Activated effector memory CD4-positive, alpha-beta T cell treated with anti-CD3 and anti-CD28 coated beads, Interleukin-2, amount 50 U/mL, for 16 hours (primary cell): ENCODE data around the gene ACD.
"Not testable (repeated sequence)": the region's sequence is repeated elsewhere in the genome, so short reads cannot be mapped to it uniquely, and the experiment has no call there.

Experiments used
- DNase-seq: peaks from one replicate; pipeline ENCODE4 v3.0.0-alpha.2; 2020

ACD gene

GRCh38 chr16:67659675-67660563, at the start of gene ACD:
ACD (minus strand) TSS chr16:67660260; CDS start chr16:67660220, 40 bp downstream.
- peak; percentile 98 for DNase-seq

GRCh38 chr16:67709050-67709449, 49.0 kb upstream of the ACD start:
- DNase-seq, result no peak

- no peak for DNase-seq
These were observed 48.3 kb upstream of the ACD start for GRCh38 chr16:67708368-67708771.

- no peak for DNase-seq
These were observed 47.7 kb upstream of the ACD start for GRCh38 chr16:67707790-67708189.

- no peak for DNase-seq
These were observed 47.1 kb upstream of the ACD start for GRCh38 chr16:67707210-67707609.

GRCh38 chr16:67704110-67704509, 44.0 kb upstream of the ACD start:
- no peak for DNase-seq

GRCh38 chr16:67703626-67704025, 43.6 kb upstream of the ACD start:
- no peak for DNase-seq

- DNase-seq, result no peak
These were observed 42.1 kb upstream of the ACD start for GRCh38 chr16:67702130-67702529.

GRCh38 chr16:67701420-67701819, 41.4 kb upstream of the ACD start:
- no peak for DNase-seq

- no peak for DNase-seq
These were observed 39.2 kb upstream of the ACD start for GRCh38 chr16:67699265-67699664.

- DNase-seq, result no peak
These were observed 37.5 kb upstream of the ACD start for GRCh38 chr16:67697422-67698185.

GRCh38 chr16:67694611-67695010, 34.6 kb upstream of the ACD start:
- no peak for DNase-seq

GRCh38 chr16:67693517-67694285, 33.6 kb upstream of the ACD start:
- not testable (repeated sequence) for DNase-seq

GRCh38 chr16:67685388-67686112, 25.5 kb upstream of the ACD start:
- DNase-seq, result no peak

GRCh38 chr16:67683767-67684166, 23.7 kb upstream of the ACD start:
- no peak for DNase-seq

- DNase-seq, result no peak
These were observed 20.2 kb upstream of the ACD start for GRCh38 chr16:67679935-67680897.

- no peak for DNase-seq
These were observed 18.4 kb upstream of the ACD start for GRCh38 chr16:67678354-67679023.

GRCh38 chr16:67677712-67678111, 17.7 kb upstream of the ACD start:
- no peak for DNase-seq

- no peak for DNase-seq
These were observed 16.9 kb upstream of the ACD start for GRCh38 chr16:67676939-67677338.

- no peak for DNase-seq
These were observed 16.5 kb upstream of the ACD start for GRCh38 chr16:67676516-67676915.

GRCh38 chr16:67675999-67676398, 15.9 kb upstream of the ACD start:
- DNase-seq, result no peak
